ENCODE results near the gene SCN2A.

The SCN2A gene

DNA sequence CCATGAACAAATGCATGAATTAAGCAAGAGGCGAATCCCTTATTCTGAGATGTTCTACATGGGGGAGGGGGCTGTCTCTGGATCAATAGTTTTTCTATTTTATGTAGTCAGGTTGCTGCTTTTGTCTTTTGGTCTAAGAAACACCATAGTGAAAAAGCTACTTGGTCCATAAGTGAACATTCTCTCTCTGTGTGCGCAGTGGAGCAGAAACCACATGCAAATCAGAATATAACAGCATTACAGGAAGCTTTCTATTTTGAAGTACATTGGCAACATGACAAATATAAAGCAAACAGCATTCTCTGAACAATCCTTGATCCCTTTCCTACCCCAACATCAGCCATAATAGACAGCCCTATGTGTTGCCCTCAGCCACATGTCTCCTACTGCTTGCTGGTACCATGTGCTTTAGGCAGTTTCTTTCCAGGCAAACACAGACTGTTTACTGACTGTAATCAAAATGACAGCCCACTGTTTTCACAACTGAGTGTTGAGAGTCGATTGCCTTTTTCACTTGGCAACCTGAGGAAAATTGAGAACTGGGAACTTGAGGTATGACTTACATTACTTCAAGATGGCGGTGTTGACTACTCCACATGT lies 45.9 kb upstream of the SCN2A start:
- Histone ChIP-seq H3K27ac (ENCODE audit: low read depth, low read length) (no peak overlapping the region), H3K4me3 (ENCODE audit: insufficient read depth, low read length, poor library complexity, severe bottlenecking) (no peak overlapping the region), H3K9ac (ENCODE audit: low read length) (no peak overlapping the region), H3F3A (ENCODE audit: insufficient read depth) (no peaks in the 10 kb centered on the region), H2AFZ (ENCODE audit: low read depth, low read length, severe bottlenecking) (no peak overlapping the region), H3K9me2 (replicated peaks; ENCODE audit: insufficient read depth, low read length) (no peaks in the 10 kb centered on the region), H3K79me2 (ENCODE audit: insufficient read depth, low read length) (no peaks in the 10 kb centered on the region), H3K36me3 (ENCODE audit: low read length) (no peaks in the 10 kb centered on the region), H3K27me3 (ENCODE audit: low read length) (no peaks in the 10 kb centered on the region), H3K9me3 (ENCODE audit: insufficient read depth, low read length) (no peaks in the 10 kb centered on the region), H3K4me2 (ENCODE audit: low read depth, low read length, poor library complexity, severe bottlenecking) (peak overlapping the region; percentile 38), H4K20me1 (ENCODE audit: low read depth, low read length) (0 out of 2 replicates have a peak, but pooled peaks cover 2% of the 10 kb centered on the region)
- TF ChIP-seq, protein P1, sequence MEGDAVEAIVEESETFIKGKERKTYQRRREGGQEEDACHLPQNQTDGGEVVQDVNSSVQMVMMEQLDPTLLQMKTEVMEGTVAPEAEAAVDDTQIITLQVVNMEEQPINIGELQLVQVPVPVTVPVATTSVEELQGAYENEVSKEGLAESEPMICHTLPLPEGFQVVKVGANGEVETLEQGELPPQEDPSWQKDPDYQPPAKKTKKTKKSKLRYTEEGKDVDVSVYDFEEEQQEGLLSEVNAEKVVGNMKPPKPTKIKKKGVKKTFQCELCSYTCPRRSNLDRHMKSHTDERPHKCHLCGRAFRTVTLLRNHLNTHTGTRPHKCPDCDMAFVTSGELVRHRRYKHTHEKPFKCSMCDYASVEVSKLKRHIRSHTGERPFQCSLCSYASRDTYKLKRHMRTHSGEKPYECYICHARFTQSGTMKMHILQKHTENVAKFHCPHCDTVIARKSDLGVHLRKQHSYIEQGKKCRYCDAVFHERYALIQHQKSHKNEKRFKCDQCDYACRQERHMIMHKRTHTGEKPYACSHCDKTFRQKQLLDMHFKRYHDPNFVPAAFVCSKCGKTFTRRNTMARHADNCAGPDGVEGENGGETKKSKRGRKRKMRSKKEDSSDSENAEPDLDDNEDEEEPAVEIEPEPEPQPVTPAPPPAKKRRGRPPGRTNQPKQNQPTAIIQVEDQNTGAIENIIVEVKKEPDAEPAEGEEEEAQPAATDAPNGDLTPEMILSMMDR (IDR thresholded peaks at IDR 0.05; ENCODE audit: insufficient read depth, low read length, poor library complexity, severe bottlenecking) = no peak
- no peak for TF ChIP-seq EZH2phosphoT487 (conservative IDR thresholded peaks at IDR 0.05; ENCODE audit: low read length)

DNA sequence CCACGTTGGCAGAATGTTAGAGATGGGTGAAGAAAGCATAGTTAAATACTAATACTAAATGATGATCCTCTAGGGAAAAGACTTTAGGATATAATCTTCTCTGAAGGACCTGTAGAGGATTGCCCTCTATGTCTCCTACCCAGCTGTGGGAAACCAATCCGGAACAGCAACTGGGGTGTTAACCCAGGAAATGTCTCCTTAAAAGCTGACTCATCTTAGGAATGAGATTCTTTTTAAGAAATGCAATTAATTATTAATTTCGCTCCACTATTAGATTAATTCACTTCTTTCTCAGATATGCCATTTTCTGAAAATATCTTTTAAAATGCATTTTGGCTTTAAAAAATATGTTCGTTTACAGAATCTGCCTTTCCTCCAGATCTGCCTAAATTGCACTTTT lies 42.8 kb upstream of the SCN2A start:
- no peak overlapping the region for H3K4me2 ChIP-seq (ENCODE audit: low read depth, low read length, poor library complexity, severe bottlenecking)
- TF ChIP-seq, protein P1 (IDR thresholded peaks at IDR 0.05; ENCODE audit: insufficient read depth, low read length, poor library complexity, severe bottlenecking) = no peak
- no peak for TF ChIP-seq EZH2phosphoT487 (conservative IDR thresholded peaks at IDR 0.05; ENCODE audit: low read length)
- no peak overlapping the region for H3K27ac ChIP-seq (ENCODE audit: low read depth, low read length)
- no peak overlapping the region for H3K9ac ChIP-seq (ENCODE audit: low read length)
- no peaks in the 10 kb centered on the region for H3K9me2 ChIP-seq (replicated peaks; ENCODE audit: insufficient read depth, low read length)
- H3K4me3 ChIP-seq (ENCODE audit: insufficient read depth, low read length, poor library complexity, severe bottlenecking) = no peak overlapping the region
- H4K20me1 ChIP-seq (ENCODE audit: low read depth, low read length) = 0 out of 2 replicates have a peak, but pooled peaks cover 2% of the 10 kb centered on the region
- H3K36me3 ChIP-seq (ENCODE audit: low read length) = no peaks in the 10 kb centered on the region
- no peaks in the 10 kb centered on the region for H3F3A ChIP-seq (ENCODE audit: insufficient read depth)
- H3K79me2 ChIP-seq (ENCODE audit: insufficient read depth, low read length) = no peaks in the 10 kb centered on the region
- no peaks in the 10 kb centered on the region for H3K27me3 ChIP-seq (ENCODE audit: low read length)
- H3K9me3 ChIP-seq (ENCODE audit: insufficient read depth, low read length) = no peaks in the 10 kb centered on the region
- no peak overlapping the region for H2AFZ ChIP-seq (ENCODE audit: low read depth, low read length, severe bottlenecking)

DNA sequence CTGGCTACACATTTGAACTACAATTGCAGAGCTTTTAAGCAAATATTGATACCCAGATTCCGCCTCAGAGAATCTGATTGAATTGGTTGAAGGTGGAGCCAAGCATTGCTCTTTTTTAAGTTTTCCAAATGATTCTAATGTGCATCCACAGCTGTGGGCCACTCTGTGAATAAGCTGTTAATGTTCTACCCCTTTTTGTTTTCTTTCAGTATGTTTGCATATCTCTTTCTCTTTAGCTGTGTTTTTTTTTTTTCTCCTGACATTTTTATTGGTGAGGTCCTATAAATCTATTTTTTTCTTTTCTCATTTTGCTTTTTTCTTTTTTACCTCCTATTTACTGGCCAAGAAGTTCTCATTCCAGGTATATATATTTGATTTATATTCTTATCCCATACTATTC lies 41.9 kb upstream of the SCN2A start:
- Histone ChIP-seq H3K4me3 (ENCODE audit: insufficient read depth, low read length, poor library complexity, severe bottlenecking) (no peak overlapping the region), H3K36me3 (ENCODE audit: low read length) (no peaks in the 10 kb centered on the region), H3K9me3 (ENCODE audit: insufficient read depth, low read length) (no peaks in the 10 kb centered on the region), H3K9ac (ENCODE audit: low read length) (no peak overlapping the region), H4K20me1 (ENCODE audit: low read depth, low read length) (no peaks in the 10 kb centered on the region), H3K9me2 (replicated peaks; ENCODE audit: insufficient read depth, low read length) (no peaks in the 10 kb centered on the region), H3K4me2 (ENCODE audit: low read depth, low read length, poor library complexity, severe bottlenecking) (no peak overlapping the region), H3K27ac (ENCODE audit: low read depth, low read length) (no peak overlapping the region), H3K27me3 (ENCODE audit: low read length) (no peaks in the 10 kb centered on the region), H3K79me2 (ENCODE audit: insufficient read depth, low read length) (no peaks in the 10 kb centered on the region), H3F3A (ENCODE audit: insufficient read depth) (no peaks in the 10 kb centered on the region), H2AFZ (ENCODE audit: low read depth, low read length, severe bottlenecking) (no peak overlapping the region)
- TF ChIP-seq EZH2phosphoT487 (conservative IDR thresholded peaks at IDR 0.05; ENCODE audit: low read length) = no peak
- TF ChIP-seq, protein P1 (IDR thresholded peaks at IDR 0.05; ENCODE audit: insufficient read depth, low read length, poor library complexity, severe bottlenecking) = no peak

Measured in SU-DHL-6 (cell line).